OCI-LY3 (cell line): ENCODE measurements around the gene EIF6.

ENCODE experiments used
- EZH2phosphoT487 ChIP-seq: fragments of 200-600 bp; shearing (Covaris generic); IDR thresholded peaks from 2 replicates; pipeline ENCODE4 v1.6.1; 2018; ENCODE audit warnings: antibody characterized with exemption, mixed run types, low read depth
- TF ChIP-seq, protein P1 (sequence below): fragments of 200-600, 300-600 bp; sonication (generic); IDR thresholded peaks from 2 replicates; pipeline ENCODE4 v1.5.1; 2014; ENCODE audit warnings: antibody characterized with exemption, low read length, low read depth

DNA sequence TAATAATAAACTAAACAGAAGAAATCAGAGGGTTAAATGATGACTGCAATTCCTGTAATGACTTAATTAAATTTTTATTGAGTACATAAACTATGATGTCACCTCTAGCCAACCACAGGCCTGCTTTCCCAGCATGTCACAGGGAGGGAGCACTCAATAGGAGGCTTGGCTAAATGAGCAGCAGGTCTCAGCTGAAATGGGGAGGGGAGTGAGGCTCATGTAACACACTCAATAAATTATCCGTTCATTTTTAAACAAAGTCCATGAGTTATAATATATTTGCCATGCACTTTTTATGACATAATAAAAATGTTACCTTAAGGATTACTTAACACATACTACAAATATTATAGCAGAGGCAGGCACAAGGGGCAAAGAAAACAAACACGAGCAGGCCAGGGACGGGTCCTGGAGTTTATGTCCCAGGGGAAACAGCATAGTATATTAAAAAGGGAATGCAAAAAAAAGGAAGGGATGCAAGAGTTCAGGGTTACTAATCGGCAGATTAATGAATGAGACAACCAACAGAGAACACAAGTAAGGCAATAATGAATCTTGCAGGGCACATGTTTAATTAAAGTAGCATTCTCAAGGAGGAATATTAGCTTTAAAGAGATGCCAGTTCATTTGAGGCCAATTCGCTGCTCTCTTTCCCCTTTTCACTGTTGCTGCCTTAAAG is 34.8 kb upstream of the EIF6 start:
- TF ChIP-seq, protein P1, sequence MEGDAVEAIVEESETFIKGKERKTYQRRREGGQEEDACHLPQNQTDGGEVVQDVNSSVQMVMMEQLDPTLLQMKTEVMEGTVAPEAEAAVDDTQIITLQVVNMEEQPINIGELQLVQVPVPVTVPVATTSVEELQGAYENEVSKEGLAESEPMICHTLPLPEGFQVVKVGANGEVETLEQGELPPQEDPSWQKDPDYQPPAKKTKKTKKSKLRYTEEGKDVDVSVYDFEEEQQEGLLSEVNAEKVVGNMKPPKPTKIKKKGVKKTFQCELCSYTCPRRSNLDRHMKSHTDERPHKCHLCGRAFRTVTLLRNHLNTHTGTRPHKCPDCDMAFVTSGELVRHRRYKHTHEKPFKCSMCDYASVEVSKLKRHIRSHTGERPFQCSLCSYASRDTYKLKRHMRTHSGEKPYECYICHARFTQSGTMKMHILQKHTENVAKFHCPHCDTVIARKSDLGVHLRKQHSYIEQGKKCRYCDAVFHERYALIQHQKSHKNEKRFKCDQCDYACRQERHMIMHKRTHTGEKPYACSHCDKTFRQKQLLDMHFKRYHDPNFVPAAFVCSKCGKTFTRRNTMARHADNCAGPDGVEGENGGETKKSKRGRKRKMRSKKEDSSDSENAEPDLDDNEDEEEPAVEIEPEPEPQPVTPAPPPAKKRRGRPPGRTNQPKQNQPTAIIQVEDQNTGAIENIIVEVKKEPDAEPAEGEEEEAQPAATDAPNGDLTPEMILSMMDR = no peak
- no peak for TF ChIP-seq EZH2phosphoT487
